OCI-LY7 (cell line): ENCODE data around the gene TGFBRAP1. TPM values are rescaled to one million over a fixed set of nuclear protein-coding genes. Genes with fewer than 3 reads are reported as not detected.
"Not testable (repeated sequence)": the region's sequence is repeated elsewhere in the genome, so short reads cannot be mapped to it uniquely, and the experiment has no call there.

Experiments
- BruUV-seq: library from RNA; stranded (reverse); fragments of 400-500 nt; replicated peaks from 2 replicates; lab custom pipeline; 2021; lab: Mats Ljungman, UMichigan
- CTCF ChIA-PET: fragments of 300-600 bp; sonication (Branson Sonifier 250); formaldehyde crosslinking; loops from one replicate; lab custom pipeline; 2022; ENCODE audit warnings: antibody characterized with exemption; ENCODE audit not compliant: unreplicated experiment; lab: Charles Lee
- POLR2A ChIA-PET: fragments of 300-600 bp; sonication (Branson Sonifier 250); formaldehyde crosslinking; loops from one replicate; lab custom pipeline; 2022; ENCODE audit warnings: antibody characterized with exemption; lab: Charles Lee
- DNase-seq: peaks from one replicate; pipeline ENCODE4 v3.0.0-alpha.2; 2015; ENCODE audit warnings: low spot score
- H2AFZ ChIP-seq: fragments of 200-600 bp; sonication (generic), shearing (Covaris generic); 2 replicates; pipeline ENCODE4 v1.6.1; 2014; ENCODE audit warnings: mild to moderate bottlenecking, antibody characterized with exemption, low read length, moderate library complexity
- H3K27ac ChIP-seq: fragments of 200-600 bp; sonication (generic); 2 replicates; pipeline ENCODE4 v1.5.1; 2014; ENCODE audit warnings: mixed run types, low read depth, mild to moderate bottlenecking, moderate library complexity, low read length, inconsistent platforms; ENCODE audit not compliant: poor library complexity, severe bottlenecking
- H3K36me3 ChIP-seq: fragments of 200-600 bp; sonication (generic); 2 replicates; pipeline ENCODE4 v1.6.1; 2014; ENCODE audit warnings: mild to moderate bottlenecking, antibody characterized with exemption, low read length, moderate library complexity, mixed read lengths; ENCODE audit not compliant: insufficient read depth
- H3K4me1 ChIP-seq: fragments of 200-600 bp; sonication (generic); 2 replicates; pipeline ENCODE4 v1.5.1; 2014; ENCODE audit warnings: mild to moderate bottlenecking, low read length; ENCODE audit not compliant: insufficient read depth, poor library complexity, severe bottlenecking
- H3K4me2 ChIP-seq: fragments of 200-600 bp; sonication (generic); 2 replicates; pipeline ENCODE4 v1.6.1; 2014; ENCODE audit warnings: mild to moderate bottlenecking, low read length
- H3K4me3 ChIP-seq: fragments of 200-600 bp; sonication (generic); 2 replicates; pipeline ENCODE4 v1.5.1; 2014; ENCODE audit warnings: mild to moderate bottlenecking, low read depth, low read length; ENCODE audit not compliant: poor library complexity, severe bottlenecking
- H3K79me2 ChIP-seq: fragments of 200-600 bp; sonication (generic); 2 replicates; pipeline ENCODE4 v1.6.1; 2016; ENCODE audit warnings: low read depth, mild to moderate bottlenecking, low read length, moderate library complexity, mixed read lengths; ENCODE audit not compliant: insufficient read depth
- H3K9me2 ChIP-seq: fragments of 200-600 bp; sonication (generic); 2 replicates; pipeline ENCODE4 v1.6.1; 2016; ENCODE audit warnings: mild to moderate bottlenecking, low read length, mixed read lengths; ENCODE audit not compliant: insufficient read depth
- H3K9me3 ChIP-seq: fragments of 200-600 bp; sonication (generic); 2 replicates; pipeline ENCODE4 v1.6.1; 2014; ENCODE audit warnings: mild to moderate bottlenecking, mixed run types, low read length, mixed read lengths
- H4K20me1 ChIP-seq: fragments of 200-600 bp; sonication (generic); 2 replicates; pipeline ENCODE4 v1.6.1; 2014; ENCODE audit warnings: mild to moderate bottlenecking, antibody characterized with exemption, low read length, moderate library complexity, mixed read lengths; ENCODE audit not compliant: insufficient read depth
- CTCF ChIP-seq: fragments of 200-600 bp; sonication (generic); conservative IDR thresholded peaks from 2 replicates; pipeline ENCODE4 v1.5.1; 2014; ENCODE audit warnings: mild to moderate bottlenecking, antibody characterized with exemption, low read length, moderate library complexity, mixed read lengths
- EZH2phosphoT487 ChIP-seq: fragments of 200-600 bp; sonication (generic); IDR thresholded peaks from 2 replicates; pipeline ENCODE4 v1.6.1; 2018; ENCODE audit warnings: low read depth, borderline replicate concordance, mild to moderate bottlenecking, mixed run types, antibody characterized with exemption, low read length, moderate library complexity, mixed read lengths
- intact Hi-C: fragments of 100-400 bp; cut with micrococcal nuclease; formaldehyde crosslinking; loops from one replicate; pipeline ENCODE4 v1.10.0; 2022; ENCODE audit not compliant: unreplicated experiment
- total RNA-seq, 2 experiments: library from RNA; depleted of rRNA in 1 of 2; stranded (reverse); fragments of >200 nt in 1 of 2; shearing (Covaris generic) in 1 of 2; gene quantifications; 2 replicates each; pipeline ENCODE4 v1.2.3, GENCODE V29; 2014 to 2022

The TGFBRAP1 gene
- total RNA-seq, 2 experiments from 2014 or later = 20.5 to 24.6 TPM

GRCh38 chr2:105327690-105328089 is 1.8 kb downstream of the TGFBRAP1 start:
- Histone ChIP-seq H4K20me1 (peaks cover 29% of the 10 kb centered on the region; the same call in 1 of the 2 replicates), H2AFZ (no peak overlapping the region), H3K4me1 (peaks cover 18% of the 10 kb centered on the region), H3K9me2 (no peaks in the 10 kb centered on the region), H3K9me3 (no peaks in the 10 kb centered on the region), H3K4me2 (peak overlapping the region; percentile 72), H3K79me2 (peaks cover 55% of the 10 kb centered on the region), H3K4me3 (peak overlapping the region; percentile 83), H3K27ac (no peak overlapping the region), H3K36me3 (peaks cover 29% of the 10 kb centered on the region)
- BruUV-seq = no TSS peak
- no peak for TF ChIP-seq CTCF
- TF ChIP-seq EZH2phosphoT487 = no peak
- POLR2A ChIA-PET = interaction anchor here (0.6 to 1.4 kb wide), 2 partner anchors 12 to 19 kb away, joined by 3 to 6 read pairs; no protein-coding TSS in a partner anchor
- CTCF ChIA-PET = no interaction called here
- intact Hi-C loops = no loop called here
- DNase-seq = no peak

- Histone ChIP-seq H3K36me3 (peaks cover 33% of the 10 kb centered on the region), H3K4me1 (peaks cover 18% of the 10 kb centered on the region), H3K79me2 (peaks cover 58% of the 10 kb centered on the region), H4K20me1 (peaks cover 33% of the 10 kb centered on the region; the same call in 1 of the 2 replicates), H3K4me2 (peak overlapping the region; percentile 72; the same call in 1 of the 2 replicates)
- intact Hi-C loops, H2AFZ ChIP-seq, H3K9me2 ChIP-seq, CTCF ChIA-PET, BruUV-seq, H3K4me3 ChIP-seq, H3K9me3 ChIP-seq, H3K27ac ChIP-seq, DNase-seq: not testable (repeated sequence)
- POLR2A ChIA-PET = interaction anchor here (0.6 kb wide), 1 partner anchor 19 kb away, joined by 3 read pairs; no protein-coding TSS in a partner anchor
These were observed 2.3 kb downstream of the TGFBRAP1 start for GRCh38 chr2:105327271-105327670.

GRCh38 chr2:105325389-105325963 is 4.1 kb downstream of the TGFBRAP1 start:
- no TSS peak for BruUV-seq
- Histone ChIP-seq H3K4me2 (no peak overlapping the region), H3K9me3 (no peaks in the 10 kb centered on the region), H3K4me1 (peaks cover 18% of the 10 kb centered on the region), H2AFZ (no peak overlapping the region), H3K79me2 (peaks cover 68% of the 10 kb centered on the region), H3K27ac (no peak overlapping the region), H3K36me3 (peaks cover 38% of the 10 kb centered on the region), H3K9me2 (no peaks in the 10 kb centered on the region), H4K20me1 (peaks cover 33% of the 10 kb centered on the region; the same call in 1 of the 2 replicates), H3K4me3 (no peak overlapping the region)
- ChIA-PET POLR2A (interaction anchor here (1.1 to 1.5 kb wide), 2 partner anchors 12 to 23 kb away, joined by 3 read pairs; partner anchors contain the start of gene C2orf49), CTCF (no interaction called here)
- intact Hi-C loops = no loop called here
- DNase-seq = no peak
- no peak for TF ChIP-seq EZH2phosphoT487
- TF ChIP-seq CTCF = no peak
